Measurements from ENCODE around the gene SRD5A3. TPM values are rescaled to one million over a fixed set of nuclear protein-coding genes. Genes with fewer than 3 reads are reported as not detected.

SRD5A3 gene
- total RNA-seq, 1 donor from 2014 or later, result 14.6 TPM

DNA sequence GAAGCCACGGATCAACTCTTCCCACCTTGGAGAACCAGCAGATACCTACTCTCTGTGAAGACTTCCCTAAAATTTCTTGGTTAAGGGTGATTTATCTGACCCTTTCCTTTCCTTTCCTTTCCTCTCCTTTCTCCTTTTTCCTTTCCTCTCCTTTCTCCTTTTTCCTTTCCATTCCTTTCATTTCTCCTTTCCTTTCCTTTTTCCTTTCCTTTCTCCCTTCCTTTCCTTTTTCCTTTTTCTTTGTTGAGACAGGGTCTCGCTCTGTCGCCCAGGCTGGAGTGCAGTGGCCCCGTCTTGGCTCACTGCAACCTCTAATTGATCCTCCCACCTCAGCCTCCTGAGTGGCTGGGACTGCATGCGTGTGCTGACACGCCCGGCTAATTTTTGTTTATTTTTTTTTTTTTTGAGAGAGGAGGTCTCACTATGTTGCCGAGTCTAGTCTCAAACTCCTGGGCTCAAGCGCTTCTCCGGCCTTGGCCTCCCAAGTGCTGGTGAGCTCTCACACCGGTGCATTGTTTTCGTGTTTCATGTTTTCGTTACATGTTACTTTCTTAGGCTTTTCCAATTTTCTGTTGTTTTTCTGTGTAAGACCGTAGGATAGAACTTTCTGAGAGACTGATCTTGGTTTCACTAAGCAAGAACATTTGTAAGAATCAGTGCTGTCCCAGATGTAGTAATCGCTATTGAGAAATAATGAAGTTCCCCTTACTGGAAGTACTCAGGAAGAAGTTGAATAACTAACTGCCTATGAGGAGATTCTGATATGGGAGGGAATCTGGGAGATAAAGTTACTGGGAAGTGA lies 51.7 kb downstream of the SRD5A3 start:
- intact Hi-C loops (cut with DNase I), result no loop called here
- ATAC-seq (peak; percentile 50), DNase-seq (ENCODE audit: low spot score) (no peak)

DNA sequence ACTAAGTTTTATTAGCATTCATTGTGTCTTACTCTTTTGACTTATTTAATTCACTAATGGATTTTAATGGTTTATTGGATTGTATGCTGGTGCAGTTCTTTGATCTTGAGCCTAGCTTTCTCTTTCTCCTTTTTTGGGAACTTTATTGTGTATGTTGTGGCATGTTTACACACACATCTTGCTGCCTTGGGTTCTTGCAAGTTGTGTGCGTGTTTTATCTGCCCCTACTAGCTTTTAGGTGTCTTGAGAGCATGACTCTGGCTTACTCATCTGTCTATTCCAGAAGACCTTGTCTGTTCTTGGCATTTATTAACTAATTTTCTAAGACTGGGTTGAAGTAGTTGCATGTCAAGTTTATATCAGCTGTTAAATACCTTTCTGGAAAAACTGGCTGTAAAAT lies 52.4 kb downstream of the SRD5A3 start:
- ATAC-seq (no peak), DNase-seq (ENCODE audit: low spot score) (no peak)
- intact Hi-C loops (cut with DNase I), result no loop called here

DNA sequence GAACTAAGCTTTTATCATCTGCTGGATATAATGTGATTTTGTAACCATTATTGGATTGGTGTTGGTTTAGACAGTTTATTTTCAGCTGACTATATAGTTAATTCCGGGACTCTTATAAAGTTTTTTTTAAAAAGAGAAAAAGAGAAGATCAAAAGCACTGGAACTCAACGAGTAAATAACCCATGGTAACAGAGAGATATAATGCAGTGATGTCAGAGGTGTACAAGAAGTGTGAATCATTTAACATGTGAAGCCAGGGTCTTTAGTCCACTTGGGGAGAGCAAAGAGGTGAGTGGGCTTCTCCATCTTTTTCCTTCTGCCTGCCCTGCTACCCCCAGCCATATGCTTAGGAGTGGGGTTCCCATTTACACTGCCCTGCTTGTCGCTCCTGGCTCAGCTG lies 52.9 kb downstream of the SRD5A3 start:
- intact Hi-C loops (cut with DNase I), result no loop called here
- ATAC-seq, result no peak
- no peak for DNase-seq (ENCODE audit: low spot score)

DNA sequence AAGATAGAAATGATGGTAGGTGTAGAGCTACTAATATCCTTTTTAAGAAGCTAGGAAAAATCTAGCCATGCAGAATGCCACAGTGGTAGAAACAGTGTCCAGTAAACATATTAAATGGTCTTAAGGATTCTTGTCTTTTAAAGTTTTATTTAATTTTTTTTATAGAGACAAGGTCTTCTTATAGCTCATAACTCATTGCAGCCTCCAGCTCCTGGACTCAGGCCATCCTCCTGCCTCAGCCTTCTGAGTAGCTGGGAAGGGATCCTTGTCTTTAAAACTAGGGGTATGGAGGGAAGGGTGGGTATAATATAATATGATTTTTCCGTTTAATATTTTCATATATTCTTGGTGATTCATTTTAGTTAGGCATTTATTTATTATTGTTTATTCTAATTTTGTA lies 53.5 kb downstream of the SRD5A3 start:
- ATAC-seq, result no peak
- intact Hi-C loops (cut with DNase I), result no loop called here

DNA sequence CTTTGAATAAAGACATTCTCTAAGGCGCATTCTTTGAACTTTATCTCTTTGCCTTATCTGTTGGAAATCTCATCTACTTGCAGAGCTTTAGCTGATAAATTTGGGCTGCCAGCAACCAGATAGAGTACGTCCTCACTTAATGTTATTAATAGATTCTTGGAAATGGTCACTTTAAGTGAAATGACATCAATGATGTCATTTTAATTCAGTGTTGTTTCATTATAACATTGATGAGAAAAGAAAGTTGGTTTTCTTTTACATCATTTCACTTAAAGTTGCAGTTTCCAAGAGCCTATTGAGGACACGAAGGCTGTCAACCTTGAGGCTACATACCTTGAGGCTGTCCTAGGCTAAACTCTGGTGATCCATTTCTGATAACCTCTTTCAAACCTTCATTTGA lies 59.0 kb downstream of the SRD5A3 start:
- DNase-seq (ENCODE audit: low spot score) (no peak), ATAC-seq (no peak)
- intact Hi-C loops (cut with DNase I), result no loop called here

More for the DNA sequence above, 53.5 kb downstream of the SRD5A3 start:
- DNase-seq (ENCODE audit: low spot score), result no peak

DNA sequence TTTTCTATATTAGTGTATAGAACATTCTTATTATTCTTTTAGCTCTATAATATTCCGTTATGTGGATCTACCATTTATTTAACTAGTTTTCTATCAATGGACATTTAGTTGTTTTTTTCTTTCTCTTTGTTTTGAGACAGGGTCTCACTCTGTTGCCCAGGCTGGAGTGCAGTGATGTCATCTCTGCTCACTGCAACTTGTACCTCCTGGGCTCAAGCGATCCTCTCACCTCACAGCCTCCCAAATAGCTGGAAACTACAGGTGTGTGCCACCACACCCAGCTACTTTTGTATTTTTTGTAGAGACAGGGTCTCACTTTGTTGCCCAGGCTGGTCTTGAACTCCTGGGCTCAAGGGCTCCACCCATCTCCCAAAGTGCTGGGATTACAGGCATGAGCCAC lies 60.5 kb downstream of the SRD5A3 start:
- ATAC-seq, result no peak
- no peak for DNase-seq (ENCODE audit: low spot score)
- intact Hi-C loops (cut with DNase I), result no loop called here

- intact Hi-C loops (cut with DNase I), result no loop called here
- no peak for DNase-seq (ENCODE audit: low spot score)
- no peak for ATAC-seq
Observed at GRCh38 chr4:55407119-55407518, 61.1 kb downstream of the SRD5A3 start.

- ATAC-seq, result no peak
- intact Hi-C loops (cut with DNase I), result no loop called here
Observed at GRCh38 chr4:55407764-55408163, 61.7 kb downstream of the SRD5A3 start.

GRCh38 chr4:55409468-55410171 lies 63.6 kb downstream of the SRD5A3 start:
- DNase-seq (ENCODE audit: low spot score), result no peak
- ATAC-seq, result no peak
- intact Hi-C loops (cut with DNase I), result no loop called here

More at GRCh38 chr4:55407764-55408163, 61.7 kb downstream of the SRD5A3 start:
- no peak for DNase-seq (ENCODE audit: low spot score)

- ATAC-seq (no peak), DNase-seq (ENCODE audit: low spot score) (no peak)
- intact Hi-C loops (cut with DNase I), result no loop called here
Observed at GRCh38 chr4:55410431-55410830, 64.4 kb downstream of the SRD5A3 start.

DNA sequence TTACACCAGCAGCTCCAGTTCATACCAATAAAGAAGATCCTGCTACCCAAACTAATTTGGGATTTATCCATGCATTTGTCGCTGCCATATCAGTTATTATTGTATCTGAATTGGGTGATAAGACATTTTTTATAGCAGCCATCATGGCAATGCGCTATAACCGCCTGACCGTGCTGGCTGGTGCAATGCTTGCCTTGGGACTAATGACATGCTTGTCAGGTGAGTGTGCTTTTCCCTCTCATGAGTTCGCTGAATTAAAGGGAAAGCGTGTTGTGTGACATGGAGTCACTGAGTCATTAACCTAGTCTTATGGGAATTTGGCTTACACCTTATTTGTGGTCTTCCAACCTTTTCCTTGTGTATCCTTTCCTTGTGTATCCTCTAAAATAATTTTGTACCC lies 65.6 kb downstream of the SRD5A3 start:
- ATAC-seq, result no peak
- intact Hi-C loops (cut with DNase I), result no loop called here
- no peak for DNase-seq (ENCODE audit: low spot score)

DNA sequence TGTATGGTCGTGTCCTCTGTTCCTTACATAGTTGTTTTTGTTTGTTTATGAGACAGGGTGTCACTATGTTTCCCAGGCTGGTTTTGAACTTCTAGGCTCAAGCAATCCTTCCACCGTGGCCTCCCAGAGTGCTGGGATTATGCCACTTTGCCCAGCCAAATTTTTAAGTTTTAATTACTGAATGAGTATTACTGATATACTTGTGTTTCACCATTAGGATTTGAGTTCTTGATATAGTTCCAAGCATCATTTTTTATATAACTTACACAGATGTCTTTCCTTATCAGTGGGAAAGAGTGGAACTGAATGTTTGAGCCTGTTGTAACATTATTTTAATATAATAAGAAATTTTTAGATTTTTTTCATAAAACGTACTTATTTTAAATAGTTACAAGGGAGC lies 70.1 kb downstream of the SRD5A3 start:
- ATAC-seq (no peak), DNase-seq (ENCODE audit: low spot score) (no peak)
- intact Hi-C loops (cut with DNase I), result no loop called here

Other genes starting within 250 kb of the SRD5A3 start
- gene KDR, start 220.6 kb upstream of the SRD5A3 start, total RNA-seq, result 60.7 TPM
- 131 TPM for gene TMEM165, start 49.7 kb downstream of the SRD5A3 start, total RNA-seq
- gene CLOCK, start 200.7 kb downstream of the SRD5A3 start, total RNA-seq, result 31.1 TPM
- not detected for gene PDCL2, start 246.0 kb downstream of the SRD5A3 start, total RNA-seq